Naive thymus-derived CD4-positive, alpha-beta T cell (primary cell): Measurements from ENCODE around the gene MCTP2. TPM values are rescaled to one million over a fixed set of nuclear protein-coding genes. Genes with fewer than 3 reads are reported as not detected.

Source experiments
- ATAC-seq: fragments of 150-1000 bp; cut with Tn5 transposase; 2 replicates; pipeline ENCODE4 v1.10.0; 2021; ENCODE audit warnings: mild to moderate bottlenecking, moderate library complexity
- CTCF ChIA-PET: fragments of 350-600 bp; sonication (Branson Sonifier 250); formaldehyde crosslinking; loops from one replicate; lab custom pipeline; 2021; ENCODE audit warnings: antibody characterized with exemption; lab: Charles Lee
- POLR2A ChIA-PET: fragments of 350-600 bp; sonication (Branson Sonifier 250); formaldehyde crosslinking; loops from one replicate; lab custom pipeline; 2021; ENCODE audit warnings: antibody characterized with exemption, inconsistent platforms; lab: Charles Lee
- DNase-seq, 9 donors: peaks; one replicate each; pipeline versions ENCODE4 v3.0.0 to v3.0.0-alpha.2; 2020 to 2022; ENCODE audit warnings: mixed read lengths in 1 of 9
- H3K27ac ChIP-seq: one replicate; pipeline ENCODE4 v1.7.0; 2013; ENCODE audit warnings: mild to moderate bottlenecking, low read depth, low read length, moderate library complexity
- H3K27me3 ChIP-seq, 2 donors: one replicate each; pipeline ENCODE4 v1.7.0; 2013; ENCODE audit warnings: low read length in 2 of 2, mild to moderate bottlenecking in 2 of 2, moderate library complexity in 2 of 2; ENCODE audit not compliant: control insufficient read depth in 2 of 2, insufficient read depth in 2 of 2
- H3K36me3 ChIP-seq, 3 experiments: 1 replicate in 2 of 3; 2 replicates in 1 of 3; pipeline ENCODE4 v1.7.0; 2013; ENCODE audit warnings: low read length in 3 of 3, mild to moderate bottlenecking in 3 of 3, moderate library complexity in 1 of 3; ENCODE audit not compliant: insufficient read depth in 3 of 3, control insufficient read depth in 2 of 3
- H3K4me1 ChIP-seq, 2 donors: one replicate each; pipeline ENCODE4 v1.7.0; 2013; ENCODE audit warnings: low read length in 2 of 2, mild to moderate bottlenecking in 2 of 2, moderate library complexity in 1 of 2; ENCODE audit not compliant: control insufficient read depth in 2 of 2, insufficient read depth in 2 of 2
- H3K4me3 ChIP-seq: 2 replicates; pipeline ENCODE4 v1.7.0; 2013; ENCODE audit warnings: mild to moderate bottlenecking, low read length
- H3K9me3 ChIP-seq, 3 experiments: 1 replicate in 2 of 3; 2 replicates in 1 of 3; pipeline ENCODE4 v1.7.0; 2013; ENCODE audit warnings: low read length in 3 of 3; ENCODE audit not compliant: control insufficient read depth in 2 of 3
- H3K27ac Mint-ChIP-seq, 9 donors: one replicate each; pipeline ENCODE4 v1.8.0; 2020 to 2022; ENCODE audit warnings: mixed read lengths in 9 of 9, mild to moderate bottlenecking in 8 of 9, moderate library complexity in 5 of 9, inconsistent platforms in 2 of 9
- H3K27me3 Mint-ChIP-seq, 5 donors: one replicate each; pipeline ENCODE4 v1.8.0; 2021 to 2022; ENCODE audit warnings: mixed read lengths in 5 of 5, mild to moderate bottlenecking in 1 of 5
- H3K36me3 Mint-ChIP-seq, 5 donors: one replicate each; pipeline ENCODE4 v1.8.0; 2020 to 2022; ENCODE audit warnings: mixed read lengths in 5 of 5, mild to moderate bottlenecking in 3 of 5, inconsistent platforms in 1 of 5
- H3K4me1 Mint-ChIP-seq, 7 donors: one replicate each; pipeline ENCODE4 v1.8.0; 2020 to 2022; ENCODE audit warnings: mixed read lengths in 7 of 7, mild to moderate bottlenecking in 3 of 7, inconsistent platforms in 1 of 7
- H3K4me3 Mint-ChIP-seq, 10 donors: one replicate each; pipeline ENCODE4 v1.8.0; 2020 to 2022; ENCODE audit warnings: mild to moderate bottlenecking in 10 of 10, mixed read lengths in 10 of 10, moderate library complexity in 6 of 10, inconsistent platforms in 2 of 10
- H3K9me3 Mint-ChIP-seq, 11 donors: one replicate each; pipeline ENCODE4 v1.8.0; 2020 to 2022; ENCODE audit warnings: mixed read lengths in 11 of 11, mild to moderate bottlenecking in 4 of 11, inconsistent platforms in 1 of 11, moderate library complexity in 1 of 11
- intact Hi-C, 2 donors: fragments of 100-400 bp; cut with micrococcal nuclease; formaldehyde crosslinking; loops; one replicate each; pipeline ENCODE4 v1.15.1; 2023
- polyA plus RNA-seq, 2 donors: library from polyadenylated mRNA; unstranded; fragments of 300-500 nt; fragmentation: Illumina TruSeq; gene quantifications; one replicate each; pipeline ENCODE4 v1.2.3, GENCODE V29; 2021
- total RNA-seq, 6 experiments: library from RNA in 5 of 6; stranded (reverse) in 5 of 6; gene quantifications; 1 replicate in 5 of 6; 2 replicates in 1 of 6; pipeline ENCODE4 v1.2.3 and lab custom pipeline; 2021 to 2026

MCTP2 gene
- total and polyA plus RNA-seq, 7 experiments from 2014 or later, result 1.9 to 44.5 (median 17.0) TPM

GRCh38 chr15:94272251-94272898 is 41.0 kb downstream of the MCTP2 start:
- Mint-ChIP-seq H3K27ac (no peak overlapping the region), H3K4me3 (no peak overlapping the region), H3K36me3 (peaks cover 0 to 22% (median 10%) of the 10 kb centered on the region in 5 donors), H3K27me3 (peaks cover 0 to 3% (median 0%) of the 10 kb centered on the region in 5 donors), H3K4me1 (peaks cover 0 to 18% (median 7%) of the 10 kb centered on the region in 7 donors), H3K9me3 (peaks cover 0 to 5% (median 1%) of the 10 kb centered on the region in 11 donors)
- ChIA-PET POLR2A (no interaction called here), CTCF (no interaction called here)
- no peaks in the 10 kb centered on the region for H3K9me3 ChIP-seq
- H3K36me3 ChIP-seq, result no peaks in the 10 kb centered on the region
- peak; percentile 86 for ATAC-seq
- no peaks in the 10 kb centered on the region for H3K27me3 ChIP-seq
- intact Hi-C loops, result loop anchor here in 1 of 2 donors (1.0 to 5.0 kb wide), 4 partner anchors 15 to 43 kb away; no protein-coding TSS in a partner anchor
- no peak for DNase-seq
- H3K27ac ChIP-seq, result no peak overlapping the region
- no peak overlapping the region for H3K4me3 ChIP-seq
- peaks cover 0 to 31% of the 10 kb centered on the region in 2 donors for H3K4me1 ChIP-seq

GRCh38 chr15:94273826-94274225 is 42.5 kb downstream of the MCTP2 start:
- ChIA-PET POLR2A (no interaction called here), CTCF (no interaction called here)
- DNase-seq (no peak), ATAC-seq (no peak)
- intact Hi-C loops, result loop anchor here in 1 of 2 donors (2.0 to 5.0 kb wide), 2 partner anchors 21 to 33 kb away; no protein-coding TSS in a partner anchor
- H3K9me3 ChIP-seq, result no peaks in the 10 kb centered on the region
- Mint-ChIP-seq H3K9me3 (peaks cover 0 to 2% (median 0%) of the 10 kb centered on the region in 11 donors), H3K27me3 (no peaks in the 10 kb centered on the region), H3K36me3 (peaks cover 0 to 23% (median 16%) of the 10 kb centered on the region in 5 donors), H3K4me3 (peak overlapping the region in 1 of 10 donors; percentile 35), H3K27ac (no peak overlapping the region), H3K4me1 (peaks cover 0 to 18% (median 3%) of the 10 kb centered on the region in 7 donors)
- H3K27ac ChIP-seq, result no peak overlapping the region
- H3K36me3 ChIP-seq, result no peaks in the 10 kb centered on the region
- H3K4me3 ChIP-seq, result no peak overlapping the region
- H3K4me1 ChIP-seq, result peaks cover 0 to 31% of the 10 kb centered on the region in 2 donors
- H3K27me3 ChIP-seq, result no peaks in the 10 kb centered on the region

- Histone ChIP-seq H3K9me3 (no peaks in the 10 kb centered on the region), H3K4me3 (no peak overlapping the region), H3K36me3 (no peaks in the 10 kb centered on the region), H3K4me1 (peaks cover 0 to 31% of the 10 kb centered on the region in 2 donors), H3K27me3 (no peaks in the 10 kb centered on the region), H3K27ac (no peak overlapping the region)
- no peak for ATAC-seq
- peak overlapping the region in 1 of 10 donors; percentile 46 for H3K4me3 Mint-ChIP-seq
- no peaks in the 10 kb centered on the region for H3K27me3 Mint-ChIP-seq
- peaks cover 0 to 25% (median 8%) of the 10 kb centered on the region in 7 donors for H3K4me1 Mint-ChIP-seq
- peak overlapping the region in 1 of 9 donors; percentile 15 for H3K27ac Mint-ChIP-seq
- DNase-seq, result no peak
- ChIA-PET CTCF (no interaction called here), POLR2A (no interaction called here)
- peaks cover 0 to 7% (median 0%) of the 10 kb centered on the region in 11 donors for H3K9me3 Mint-ChIP-seq
- intact Hi-C loops, result loop anchor here in 1 of 2 donors (5.0 kb wide), 1 partner anchor 33 kb away; no protein-coding TSS in a partner anchor
- H3K36me3 Mint-ChIP-seq, result peaks cover 5 to 25% (median 23%) of the 10 kb centered on the region in 5 donors
Measured at GRCh38 chr15:94274745-94275144, 43.4 kb downstream of the MCTP2 start.

GRCh38 chr15:94277485-94277884 is 46.1 kb downstream of the MCTP2 start:
- no peaks in the 10 kb centered on the region for H3K9me3 ChIP-seq
- no peaks in the 10 kb centered on the region for H3K27me3 Mint-ChIP-seq
- H3K27me3 ChIP-seq, result no peaks in the 10 kb centered on the region
- peaks cover 0 to 47% (median 10%) of the 10 kb centered on the region in 7 donors for H3K4me1 Mint-ChIP-seq
- peaks cover 0 to 24% (median 17%) of the 10 kb centered on the region in 11 donors for H3K9me3 Mint-ChIP-seq
- DNase-seq, result no peak
- H3K4me1 ChIP-seq, result peaks cover 0 to 12% of the 10 kb centered on the region in 2 donors
- no peak overlapping the region for H3K4me3 Mint-ChIP-seq
- H3K36me3 ChIP-seq, result no peaks in the 10 kb centered on the region
- no peak overlapping the region for H3K4me3 ChIP-seq
- no peak overlapping the region for H3K27ac ChIP-seq
- no peak for ATAC-seq
- intact Hi-C loops, result no loop called here
- ChIA-PET CTCF (interaction anchor here (0.5 kb wide), 1 partner anchor 9 kb away, joined by 3 read pairs; no protein-coding TSS in a partner anchor), POLR2A (no interaction called here)
- peaks cover 26 to 51% (median 45%) of the 10 kb centered on the region in 5 donors for H3K36me3 Mint-ChIP-seq
- no peak overlapping the region for H3K27ac Mint-ChIP-seq

- Mint-ChIP-seq H3K9me3 (peaks cover 0 to 24% (median 16%) of the 10 kb centered on the region in 11 donors), H3K4me3 (no peak overlapping the region), H3K27me3 (no peaks in the 10 kb centered on the region), H3K36me3 (peaks cover 27 to 56% (median 49%) of the 10 kb centered on the region in 5 donors), H3K27ac (no peak overlapping the region), H3K4me1 (peaks cover 0 to 45% (median 13%) of the 10 kb centered on the region in 7 donors)
- H3K9me3 ChIP-seq, result no peaks in the 10 kb centered on the region
- no peak overlapping the region for H3K27ac ChIP-seq
- CTCF ChIA-PET, result no interaction called here
- intact Hi-C loops, result loop anchor here in 1 of 2 donors (1.0 kb wide), 1 partner anchor 8 kb away; no protein-coding TSS in a partner anchor
- no peak for DNase-seq
- H3K4me1 ChIP-seq, result no peaks in the 10 kb centered on the region
- no peak for ATAC-seq
- H3K36me3 ChIP-seq, result no peaks in the 10 kb centered on the region
- no peak overlapping the region for H3K4me3 ChIP-seq
- POLR2A ChIA-PET, result no interaction called here
- H3K27me3 ChIP-seq, result no peaks in the 10 kb centered on the region
Measured at GRCh38 chr15:94279736-94280135, 48.4 kb downstream of the MCTP2 start.

- H3K27ac Mint-ChIP-seq, result no peak overlapping the region
- ChIA-PET POLR2A (no interaction called here), CTCF (no interaction called here)
- ATAC-seq (no peak), DNase-seq (no peak)
- peaks cover 0 to 24% (median 16%) of the 10 kb centered on the region in 11 donors for H3K9me3 Mint-ChIP-seq
- peaks cover 0 to 43% (median 12%) of the 10 kb centered on the region in 7 donors for H3K4me1 Mint-ChIP-seq
- no peak overlapping the region for H3K4me3 ChIP-seq
- H3K36me3 ChIP-seq, result no peaks in the 10 kb centered on the region
- H3K27ac ChIP-seq, result no peak overlapping the region
- no peaks in the 10 kb centered on the region for H3K27me3 ChIP-seq
- no peaks in the 10 kb centered on the region for H3K9me3 ChIP-seq
- H3K27me3 Mint-ChIP-seq, result no peaks in the 10 kb centered on the region
- peak overlapping the region in 1 of 10 donors; percentile 45 for H3K4me3 Mint-ChIP-seq
- intact Hi-C loops, result no loop called here
- peaks cover 27 to 56% (median 49%) of the 10 kb centered on the region in 5 donors for H3K36me3 Mint-ChIP-seq
- no peaks in the 10 kb centered on the region for H3K4me1 ChIP-seq
Measured at GRCh38 chr15:94280301-94280700, 48.9 kb downstream of the MCTP2 start.
